NK-92 (cell line): ENCODE data around the gene EIF4G1.

Experiments used
- DNase-seq: peaks from one replicate; lab custom pipeline; 2025; ENCODE audit not compliant: unreplicated experiment; lab: John Stamatoyannopoulos, UW

The EIF4G1 gene

GRCh38 chr3:184349563-184350470 is 35.4 kb downstream of the EIF4G1 start:
- DNase-seq: no peak

DNA sequence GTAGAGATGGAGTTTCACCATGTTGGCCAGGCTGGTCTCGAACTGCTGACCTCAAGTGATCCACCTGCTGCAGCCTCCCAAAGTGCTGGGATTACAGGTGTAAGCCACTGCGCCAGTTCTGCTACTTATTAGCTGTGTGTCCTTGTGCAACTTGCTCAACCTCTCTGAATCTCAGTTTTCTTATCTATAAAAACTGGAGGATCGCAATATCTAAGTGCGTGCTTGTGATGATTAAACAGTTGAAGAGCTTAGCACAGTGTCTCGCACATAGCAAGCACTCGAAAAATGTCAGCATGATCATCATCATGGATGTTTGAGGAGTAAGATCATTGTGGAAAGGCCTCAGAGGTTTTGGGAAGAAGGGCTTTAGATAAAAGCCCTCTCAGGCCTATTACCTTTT is 36.2 kb downstream of the EIF4G1 start:
- DNase-seq: no peak

DNA sequence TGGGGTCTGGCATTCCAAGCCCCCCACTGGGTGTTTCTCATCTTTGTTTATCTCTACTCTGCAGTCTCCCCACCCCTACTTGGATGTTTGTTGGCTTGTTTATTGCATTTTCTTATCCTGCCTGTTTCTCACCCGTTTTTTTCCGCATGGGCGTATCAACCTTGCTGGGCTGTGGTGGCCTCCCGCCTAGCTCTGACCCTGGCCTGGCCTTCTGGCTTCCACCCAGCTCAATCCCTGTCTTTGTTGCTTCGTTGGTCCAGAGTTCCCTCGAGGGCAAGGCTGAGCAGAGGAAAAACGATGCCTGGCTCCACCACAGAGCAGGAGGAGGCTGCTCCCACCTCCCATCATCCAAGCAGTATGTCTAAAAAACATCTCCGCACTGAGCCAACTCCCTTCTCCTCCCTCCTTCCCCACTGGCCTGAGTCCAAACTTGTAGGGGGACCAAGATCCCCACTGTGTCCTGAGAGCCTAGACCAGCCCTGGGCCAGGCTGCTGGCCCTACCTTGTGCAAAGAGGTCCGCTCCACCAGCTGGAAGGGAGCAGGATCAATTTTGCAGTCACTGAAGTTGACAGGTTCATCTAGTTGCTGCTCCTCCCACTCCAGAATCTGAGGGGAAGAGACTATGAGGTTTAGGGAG is 37.2 kb downstream of the EIF4G1 start:
- no peak for DNase-seq

DNA sequence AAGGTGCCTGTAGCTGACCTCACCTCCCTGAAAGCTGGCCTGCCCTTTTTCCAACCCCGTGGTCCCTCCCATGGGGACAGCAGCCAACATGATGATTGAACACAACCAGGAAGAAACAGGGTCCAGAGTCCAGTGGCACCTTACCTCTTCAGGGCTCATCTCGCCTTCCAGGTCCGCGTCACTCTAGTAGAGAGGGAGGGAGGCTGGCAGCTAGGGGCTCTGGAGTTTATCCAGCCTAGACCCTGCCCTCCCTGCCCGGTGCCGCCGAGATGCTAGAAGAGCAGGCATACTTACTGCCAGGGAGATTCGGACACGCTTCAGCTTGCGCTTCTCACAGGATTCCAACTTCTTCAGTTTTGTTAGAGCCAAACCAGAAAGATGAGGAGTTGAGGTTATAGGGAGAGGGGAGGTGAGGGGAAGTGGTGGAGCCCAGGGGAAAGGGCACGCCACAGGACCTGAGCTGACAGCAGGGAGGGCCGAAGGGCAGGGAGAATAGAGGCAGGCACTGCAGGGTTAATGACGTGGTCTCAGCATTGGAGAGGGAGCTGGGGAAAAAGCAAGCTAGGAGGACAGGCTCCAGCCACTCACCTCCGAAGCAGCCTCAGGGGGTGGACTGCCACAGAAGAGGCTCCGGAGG is 37.9 kb downstream of the EIF4G1 start:
- DNase-seq: no peak

GRCh38 chr3:184352897-184353545 is 38.6 kb downstream of the EIF4G1 start:
- DNase-seq: no peak

GRCh38 chr3:184353546-184353941 is 39.1 kb downstream of the EIF4G1 start:
- DNase-seq: no peak

DNA sequence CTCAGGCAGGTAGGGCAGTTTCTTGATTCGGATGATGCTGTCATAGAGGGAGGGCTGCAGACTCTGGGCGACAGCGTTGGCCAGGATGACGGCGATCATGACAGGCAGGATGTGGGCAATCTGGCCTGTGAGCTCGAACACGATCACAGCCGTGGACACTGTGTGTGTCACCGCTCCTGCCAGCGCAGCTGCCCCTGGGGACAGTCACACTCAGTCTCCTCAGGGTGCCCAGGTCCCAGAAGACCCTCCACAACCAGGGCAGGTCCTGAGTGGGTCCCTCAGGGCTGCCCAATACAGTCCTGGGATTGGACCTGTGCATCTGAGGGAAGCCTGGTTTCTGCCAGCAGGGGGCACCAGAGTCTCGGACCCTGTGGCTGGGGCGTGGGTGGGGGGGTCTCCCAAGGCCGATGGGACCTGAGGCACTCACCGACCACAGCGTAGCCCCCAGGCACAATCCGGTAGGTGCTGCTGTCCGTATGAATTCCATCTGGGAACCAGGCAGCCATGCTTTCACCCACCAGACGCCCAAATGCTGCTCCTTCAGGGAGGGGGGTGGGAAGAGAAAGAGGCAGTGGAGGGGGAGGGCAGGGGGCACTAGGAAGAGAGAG is 39.8 kb downstream of the EIF4G1 start:
- no peak for DNase-seq

GRCh38 chr3:184354754-184355153 is 40.3 kb downstream of the EIF4G1 start:
- DNase-seq: no peak

DNA sequence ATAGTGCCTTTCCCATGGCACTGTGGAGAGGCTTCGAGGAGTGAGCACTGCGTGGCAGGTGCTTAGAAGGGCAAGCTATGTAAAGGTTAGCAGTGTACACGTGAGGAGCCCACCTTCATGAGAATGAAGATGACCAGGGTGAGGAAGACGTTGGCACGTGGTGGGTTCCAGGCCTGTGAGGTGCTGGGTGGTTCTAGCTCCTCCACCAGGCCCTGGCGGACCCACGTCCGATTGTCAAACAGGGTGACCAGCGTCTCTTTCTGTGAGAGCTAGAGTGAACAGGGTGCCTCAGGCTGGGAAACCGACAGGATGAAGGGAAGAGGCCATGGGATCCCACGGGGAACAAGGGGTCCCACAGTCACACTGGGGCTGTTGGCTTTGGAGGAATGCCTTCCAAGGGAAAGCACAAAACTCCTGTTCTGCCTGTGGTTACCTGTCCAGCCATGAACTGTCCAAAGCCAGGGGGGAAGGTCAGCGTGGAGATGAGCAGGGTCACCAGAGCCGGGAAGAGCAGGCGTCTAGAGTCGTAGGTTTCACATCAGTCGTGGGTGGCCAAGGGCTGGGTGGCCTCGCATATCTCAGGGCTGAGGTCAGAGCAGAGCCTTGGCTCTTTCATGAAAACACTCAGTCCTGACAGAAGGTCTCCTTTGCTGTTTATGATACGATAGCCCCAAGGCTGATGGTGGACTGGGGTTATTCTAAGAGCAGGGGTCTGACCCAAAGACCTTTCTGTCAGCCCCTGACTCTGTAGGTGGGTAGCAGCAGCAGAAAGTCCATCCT is 41.0 kb downstream of the EIF4G1 start:
- no peak for DNase-seq

DNA sequence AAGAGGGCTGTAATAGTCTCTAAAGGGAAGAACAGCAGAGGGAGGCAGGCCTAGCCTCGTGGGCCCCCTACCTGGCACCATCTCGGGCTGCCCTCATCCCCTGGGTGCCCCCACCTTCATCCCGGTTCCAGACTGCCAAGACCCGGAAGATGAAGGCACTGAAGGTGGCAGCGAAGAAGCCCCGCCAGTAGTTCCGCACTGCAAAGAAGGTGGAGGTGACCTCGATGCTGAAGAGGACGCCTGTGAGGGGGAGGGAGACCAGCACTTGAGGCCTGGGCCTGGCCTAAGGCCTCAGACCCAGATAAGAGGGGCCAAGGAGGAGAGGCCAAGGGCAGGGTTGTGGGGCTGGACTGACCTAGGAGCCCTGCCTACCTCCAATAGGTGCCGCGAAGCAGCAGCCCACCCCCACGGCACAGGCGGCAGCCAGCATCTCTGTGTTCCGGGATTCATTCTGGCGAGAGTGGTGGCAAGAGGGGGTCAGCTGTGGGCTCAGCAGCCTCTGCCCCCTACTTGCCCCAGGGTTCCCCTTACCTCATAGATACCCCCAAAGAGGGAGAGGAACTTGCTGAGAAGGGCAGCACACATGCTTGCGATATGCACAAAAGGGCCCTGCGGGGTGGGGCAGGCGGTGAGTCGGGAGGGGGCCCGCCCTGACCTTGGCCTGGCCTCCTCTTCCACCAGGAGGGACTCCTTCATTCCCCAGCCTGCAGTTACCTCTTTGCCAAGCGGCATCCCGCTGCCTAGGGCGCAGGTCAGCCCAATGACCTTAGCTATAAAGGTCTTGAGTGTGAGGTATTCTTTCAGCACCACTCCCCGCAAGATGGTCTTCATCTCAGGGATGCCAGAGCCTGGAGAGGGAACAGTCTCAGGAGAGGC is 43.1 kb downstream of the EIF4G1 start:
- DNase-seq: no peak

DNA sequence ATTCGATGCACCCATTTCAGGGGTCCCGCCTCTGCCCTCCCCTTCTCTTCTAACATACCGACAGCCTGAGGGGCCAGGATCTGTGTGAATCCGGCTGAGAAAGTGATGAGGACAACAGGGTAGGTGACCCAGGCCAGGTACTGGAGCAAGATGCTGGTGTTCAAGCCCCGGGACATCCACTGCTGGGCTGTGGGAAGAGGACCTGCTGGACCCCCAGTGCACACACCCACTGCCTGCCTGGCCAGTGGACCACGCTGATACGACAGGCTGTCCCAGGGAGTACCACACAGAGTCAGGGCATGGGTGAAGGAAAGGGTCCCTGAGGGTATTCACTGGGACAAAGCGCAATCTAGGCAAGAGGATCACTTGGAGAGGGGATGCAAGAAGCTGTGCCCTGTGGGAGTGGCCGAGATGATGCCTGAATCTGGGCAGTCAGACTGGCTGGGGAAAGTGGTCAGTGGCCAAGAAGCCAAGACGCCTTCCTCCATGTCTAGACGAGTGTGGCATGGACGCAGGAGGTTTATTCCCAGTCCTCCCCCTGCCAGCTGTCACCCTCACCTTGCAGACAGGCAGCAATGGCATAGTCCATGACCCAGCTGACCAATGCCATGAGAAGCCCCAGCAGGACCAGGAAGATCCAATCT is 43.8 kb downstream of the EIF4G1 start:
- no peak for DNase-seq

- no peak for DNase-seq
Measured at GRCh38 chr3:184358921-184359350, 44.5 kb downstream of the EIF4G1 start.

GRCh38 chr3:184359610-184360009 is 45.2 kb downstream of the EIF4G1 start:
- DNase-seq: no peak

GRCh38 chr3:184360070-184360928 is 45.9 kb downstream of the EIF4G1 start:
- DNase-seq: no peak

DNA sequence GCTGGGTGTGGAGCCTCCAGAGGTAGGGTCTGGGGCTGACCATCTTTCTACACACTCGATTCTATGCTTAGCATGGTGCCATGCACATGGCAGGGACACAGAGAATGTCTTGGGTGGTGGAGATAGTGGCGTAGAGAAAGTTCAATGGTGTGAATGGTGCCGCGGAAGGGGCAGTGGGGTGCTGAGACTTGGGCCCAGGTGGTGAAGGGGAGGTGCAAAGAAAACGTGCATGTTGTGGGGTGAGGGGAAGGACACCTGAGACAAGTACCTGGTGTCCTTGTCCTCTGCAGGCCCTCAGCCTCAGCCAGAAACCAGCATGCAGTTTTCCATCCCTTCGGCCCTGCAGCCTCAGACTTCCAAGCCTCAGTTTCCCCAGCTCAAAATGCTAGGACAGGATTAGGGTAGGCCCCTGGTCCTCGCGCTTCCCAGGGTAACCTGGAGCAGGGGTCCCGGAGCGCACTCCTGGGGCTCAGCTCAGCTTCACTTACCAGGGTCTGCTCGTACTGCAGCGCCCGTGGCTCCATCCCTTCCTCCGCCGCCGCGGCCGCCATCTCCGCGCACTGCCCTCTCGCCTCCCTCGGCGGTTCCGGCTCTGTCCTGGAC is 46.6 kb downstream of the EIF4G1 start:
- DNase-seq: no peak

GRCh38 chr3:184361532-184361931 is 47.1 kb downstream of the EIF4G1 start, which contains the start of the genes CLCN2 and POLR2H:
TSS of gene CLCN2 (minus strand) at chr3:184361605. CDS start at chr3:184361479, 126 bp downstream.
TSS of gene POLR2H (plus strand) at chr3:184361710. CDS start at chr3:184363493, 1,783 bp downstream.
- DNase-seq: no peak
